HCT116 (cell line): Measurements from ENCODE around the gene NUMB. TPM values are rescaled to one million over a fixed set of nuclear protein-coding genes. Genes with fewer than 3 reads are reported as not detected.
"Not testable (repeated sequence)": the region's sequence is repeated elsewhere in the genome, so short reads cannot be mapped to it uniquely, and the experiment has no call there.

Experiments
- ATAC-seq: fragments of 200-7000 bp; cut with Tn5 transposase; 2 replicates; pipeline ENCODE4 v1.9.1; 2020; ENCODE audit warnings: mild to moderate bottlenecking, moderate library complexity
- BruUV-seq: library from RNA; stranded (reverse); fragments of 400-500 nt; replicated peaks from 2 replicates; lab custom pipeline; 2021; lab: Mats Ljungman, UMichigan
- CTCF ChIA-PET: fragments of 300-600 bp; sonication (Branson Sonifier 250); formaldehyde crosslinking; loops from one replicate; lab custom pipeline; 2021; ENCODE audit warnings: antibody characterized with exemption; lab: Charles Lee
- POLR2A ChIA-PET: fragments of 300-600, 350-600 bp; sonication (Branson Sonifier 250); formaldehyde crosslinking; loops from one replicate; lab custom pipeline; 2021; ENCODE audit warnings: antibody characterized with exemption; lab: Charles Lee
- RAD21 ChIA-PET, 2 experiments: fragments of 300-600 bp; sonication (Branson Sonifier 250); formaldehyde crosslinking; loops; one replicate each; lab custom pipeline; 2023; ENCODE audit warnings: low total read pairs in 2 of 2; ENCODE audit not compliant: uncharacterized antibody in 2 of 2, unreplicated experiment in 2 of 2, low non-redundant PET in 1 of 2; lab: Charles Lee
- DNase-seq: peaks from one replicate; pipeline ENCODE4 v3.0.0-alpha.2; 2010; ENCODE audit warnings: low read depth, low spot score
- H2AFZ ChIP-seq: fragments of 200-600 bp; shearing (Covaris generic), sonication (generic); 2 replicates; pipeline ENCODE4 v1.6.1; 2017; ENCODE audit warnings: low read depth, mixed run types, mixed read lengths, antibody characterized with exemption, low read length; ENCODE audit not compliant: poor library complexity, severe bottlenecking
- H3K27ac ChIP-seq: 2 replicates; pipeline ENCODE4 v1.5.1; 2012; ENCODE audit warnings: low read depth, low read length
- H3K27me3 ChIP-seq: fragments of 200-600 bp; sonication (generic); 2 replicates; pipeline ENCODE4 v1.6.1; 2016; ENCODE audit warnings: mixed run types, low read length, mixed read lengths; ENCODE audit not compliant: insufficient read depth
- H3K36me3 ChIP-seq, 2 experiments: fragments of 200-500 bp in 1 of 2; fragments of 200-600 bp in 1 of 2; sonication (Bioruptor generic) in 1 of 2; sonication (generic) in 1 of 2; 2 replicates each; pipeline versions ENCODE4 v1.5.1 to v1.6.1; 2014 to 2016; ENCODE audit warnings: low read length in 2 of 2, inconsistent platforms in 1 of 2, mixed read lengths in 1 of 2, mixed run types in 1 of 2; ENCODE audit not compliant: insufficient read depth in 2 of 2, control insufficient read depth in 1 of 2
- H3K4me1 ChIP-seq, 2 experiments: fragments of 200-600 bp in 1 of 2; sonication (generic) in 1 of 2; 2 replicates each; pipeline versions ENCODE4 v1.5.1 to v1.6.1; 2012 to 2017; ENCODE audit warnings: low read length in 2 of 2, inconsistent platforms in 1 of 2, mild to moderate bottlenecking in 1 of 2, mixed read lengths in 1 of 2, mixed run types in 1 of 2, moderate library complexity in 1 of 2; ENCODE audit not compliant: insufficient read depth in 2 of 2, control insufficient read depth in 1 of 2
- H3K4me2 ChIP-seq: fragments of 200-600 bp; sonication (generic); 2 replicates; pipeline ENCODE4 v1.6.1; 2017; ENCODE audit warnings: mixed run types, low read length, mixed read lengths
- H3K4me3 ChIP-seq, 2 experiments: fragments of 200-600 bp in 1 of 2; sonication (generic) in 1 of 2; replicated peaks in 1 of 2; 2 replicates each; pipeline ENCODE4 v1.5.1; 2011 to 2016; ENCODE audit warnings: low read length in 2 of 2, control low read depth in 1 of 2, low read depth in 1 of 2, mild to moderate bottlenecking in 1 of 2, mixed read lengths in 1 of 2, mixed run types in 1 of 2
- H3K79me2 ChIP-seq: fragments of 200-600 bp; sonication (generic); 2 replicates; pipeline ENCODE4 v1.6.1; 2017; ENCODE audit warnings: mild to moderate bottlenecking, mixed run types, low read length, moderate library complexity, mixed read lengths; ENCODE audit not compliant: insufficient read depth
- H3K9ac ChIP-seq: fragments of 200-600 bp; sonication (generic); 2 replicates; pipeline ENCODE4 v1.6.1; 2016; ENCODE audit warnings: low read length, mixed read lengths
- H3K9me2 ChIP-seq: fragments of 200-600 bp; sonication (generic), shearing (Covaris generic); 2 replicates; pipeline ENCODE4 v1.6.1; 2017; ENCODE audit warnings: mixed run types, mild to moderate bottlenecking, moderate library complexity; ENCODE audit not compliant: insufficient read depth
- H3K9me3 ChIP-seq, 2 experiments: fragments of 200-500 bp in 1 of 2; fragments of 200-600 bp in 1 of 2; sonication (Bioruptor generic) in 1 of 2; sonication (generic) in 1 of 2; 2 replicates each; pipeline ENCODE4 v1.6.1; 2014 to 2017; ENCODE audit warnings: low read length in 2 of 2, mixed read lengths in 2 of 2, inconsistent platforms in 1 of 2, low read depth in 1 of 2, mild to moderate bottlenecking in 1 of 2, mixed run types in 1 of 2, moderate library complexity in 1 of 2; ENCODE audit not compliant: control insufficient read depth in 1 of 2, insufficient read depth in 1 of 2
- H4K20me1 ChIP-seq: fragments of 200-600 bp; sonication (generic), shearing (Covaris generic); 2 replicates; pipeline ENCODE4 v1.6.1; 2017; ENCODE audit warnings: mixed run types, mild to moderate bottlenecking, moderate library complexity; ENCODE audit not compliant: insufficient read depth
- ATF3 ChIP-seq: IDR thresholded peaks from 2 replicates; pipeline ENCODE4 v1.6.1; 2012
- CBX3 ChIP-seq: IDR thresholded peaks from 2 replicates; pipeline ENCODE4 v1.6.1; 2012; ENCODE audit warnings: low read depth
- CEBPB ChIP-seq: IDR thresholded peaks from 2 replicates; pipeline ENCODE4 v1.6.1; 2012; ENCODE audit warnings: low read depth
- CTCF ChIP-seq, 3 experiments: fragments of 200-600 bp in 1 of 3; sonication (generic) in 1 of 3; IDR thresholded peaks in 2 of 3; conservative IDR thresholded peaks in 1 of 3; 2 replicates each; pipeline ENCODE4 v1.5.1; 2012 to 2017; ENCODE audit warnings: low read depth in 2 of 3, low read length in 2 of 3, antibody characterized with exemption in 1 of 3, borderline replicate concordance in 1 of 3, control low read depth in 1 of 3, mild to moderate bottlenecking in 1 of 3, mixed read lengths in 1 of 3, mixed run types in 1 of 3, moderate library complexity in 1 of 3; ENCODE audit not compliant: insufficient read depth in 1 of 3
- ELF1 ChIP-seq: IDR thresholded peaks from 2 replicates; pipeline ENCODE4 v1.6.1; 2012; ENCODE audit warnings: low read depth, borderline replicate concordance
- EZH2 ChIP-seq: fragments of 200-600 bp; sonication (generic); IDR thresholded peaks from 2 replicates; pipeline ENCODE4 v1.6.1; 2017; ENCODE audit warnings: antibody characterized with exemption, mixed run types
- EZH2phosphoT487 ChIP-seq: fragments of 200-600 bp; IDR thresholded peaks from 2 replicates; pipeline ENCODE4 v1.6.1; 2018; ENCODE audit warnings: antibody characterized with exemption, borderline replicate concordance
- MAX ChIP-seq: IDR thresholded peaks from 2 replicates; pipeline ENCODE4 v1.6.1; 2012
- POLR2A ChIP-seq: IDR thresholded peaks from 2 replicates; pipeline ENCODE4 v1.7.0; 2011; ENCODE audit warnings: borderline replicate concordance; ENCODE audit not compliant: insufficient read depth, insufficient read length; ENCODE audit errors: extremely low read depth
- REST ChIP-seq: IDR thresholded peaks from 2 replicates; pipeline ENCODE4 v1.6.1; 2012; ENCODE audit warnings: low read depth
- SIN3A ChIP-seq: IDR thresholded peaks from 2 replicates; pipeline ENCODE4 v1.6.1; 2012; ENCODE audit warnings: low read depth
- SRF ChIP-seq: IDR thresholded peaks from 2 replicates; pipeline ENCODE4 v1.6.1; 2012; ENCODE audit warnings: low read depth
- ZBTB33 ChIP-seq: IDR thresholded peaks from 2 replicates; pipeline ENCODE4 v1.6.1; 2011; ENCODE audit warnings: mild to moderate bottlenecking, low read length, moderate library complexity; ENCODE audit not compliant: insufficient replicate concordance; ENCODE audit errors: extremely low read depth
- intact Hi-C: fragments of 100-400 bp; cut with micrococcal nuclease; formaldehyde crosslinking; loops from 2 replicates; pipeline ENCODE4 v1.10.0; 2022
- total RNA-seq: library from RNA; stranded (reverse); gene quantifications from one replicate; pipeline ENCODE4 v1.2.1, GENCODE V29; 2021; ENCODE audit not compliant: unreplicated experiment

NUMB gene
- total RNA-seq, 1 experiment from 2014 or later = 43.0 TPM

- H3K4me3 ChIP-seq, H3K9me3 ChIP-seq, H3K36me3 ChIP-seq, H3K27me3 ChIP-seq, intact Hi-C loops, H3K4me1 ChIP-seq, H3K79me2 ChIP-seq, H3K4me2 ChIP-seq, H2AFZ ChIP-seq, CTCF ChIA-PET, ATAC-seq, RAD21 ChIA-PET, H3K9ac ChIP-seq, DNase-seq, H3K27ac ChIP-seq, H4K20me1 ChIP-seq, POLR2A ChIA-PET, BruUV-seq, H3K9me2 ChIP-seq: not testable (repeated sequence)
Observed at GRCh38 chr14:73309207-73309606, 149.1 kb downstream of the NUMB start.

- Histone ChIP-seq H3K9me3 (no peaks in the 10 kb centered on the region), H3K4me1 (peaks cover 0 to 5% of the 10 kb centered on the region in 2 experiments; a peak in 2 of 4 replicates), H3K36me3 (no peaks in the 10 kb centered on the region), H4K20me1 (no peaks in the 10 kb centered on the region), H3K4me3 (no peak overlapping the region), H3K27ac (no peak overlapping the region), H3K9me2 (no peaks in the 10 kb centered on the region), H3K9ac (no peak overlapping the region), H3K4me2 (no peak overlapping the region), H3K79me2 (no peaks in the 10 kb centered on the region), H3K27me3 (no peaks in the 10 kb centered on the region), H2AFZ (no peak overlapping the region)
- ChIA-PET CTCF (interaction anchor here (3.7 kb wide), 1 partner anchor 12 kb away, joined by 18 read pairs; no protein-coding TSS in a partner anchor), RAD21 (no interaction called here), POLR2A (no interaction called here)
- ATAC-seq = no peak
- intact Hi-C loops = no loop called here
- no TSS peak for BruUV-seq
- no peak for DNase-seq
- no peak for TF ChIP-seq SIN3A
- no peak for TF ChIP-seq POLR2A
- no peak for TF ChIP-seq SRF
- TF ChIP-seq CTCF (IDR thresholded peaks at IDR 0.05 in 2 of 3, conservative IDR thresholded peaks at IDR 0.05 in 1 of 3; ENCODE audit: borderline replicate concordance in 1 of 3, insufficient read depth in 1 of 3, low read depth in 2 of 3, low read length in 2 of 3) = no peak
- TF ChIP-seq ATF3 = no peak
- no peak for TF ChIP-seq ZBTB33
- no peak for TF ChIP-seq MAX
- no peak for TF ChIP-seq CBX3
- no peak for TF ChIP-seq EZH2phosphoT487
- TF ChIP-seq EZH2 = no peak
- TF ChIP-seq CEBPB = no peak
- TF ChIP-seq ELF1 = no peak
- no peak for TF ChIP-seq REST
Observed at GRCh38 chr14:73307261-73307660, 151.1 kb downstream of the NUMB start.
